Activated CD8-positive, alpha-beta T cell treated with anti-CD3 and anti-CD28 coated beads, Interleukin-2, amount 10 ng/mL, durations not matched to agents 7 days and 5 days (primary cell): ENCODE results near the gene CDKN2B. TPM values are rescaled to one million over a fixed set of nuclear protein-coding genes. Genes with fewer than 3 reads are reported as not detected.

Experiments
- ATAC-seq: fragments of 150-1000 bp; cut with Tn5 transposase; one replicate; pipeline ENCODE4 v1.10.0; 2021; ENCODE audit warnings: moderate library complexity
- CTCF ChIA-PET: fragments of 350-600 bp; sonication (Branson Sonifier 250); formaldehyde crosslinking; loops from one replicate; lab custom pipeline; 2021; ENCODE audit warnings: antibody characterized with exemption; lab: Charles Lee
- POLR2A ChIA-PET: fragments of 350-600 bp; sonication (Branson Sonifier 250); formaldehyde crosslinking; loops from one replicate; lab custom pipeline; 2021; ENCODE audit warnings: antibody characterized with exemption; lab: Charles Lee
- DNase-seq: peaks from one replicate; pipeline ENCODE4 v3.0.0-alpha.2; 2020
- H3K27ac Mint-ChIP-seq: one replicate; pipeline ENCODE4 v1.8.0; 2021; ENCODE audit warnings: mild to moderate bottlenecking, mixed read lengths
- H3K27me3 Mint-ChIP-seq: one replicate; pipeline ENCODE4 v1.8.0; 2021; ENCODE audit warnings: low read depth, mixed read lengths
- H3K36me3 Mint-ChIP-seq: one replicate; pipeline ENCODE4 v1.8.0; 2021; ENCODE audit warnings: low read depth, mixed read lengths
- H3K4me1 Mint-ChIP-seq: one replicate; pipeline ENCODE4 v1.8.0; 2021; ENCODE audit warnings: low read depth, mixed read lengths
- H3K4me3 Mint-ChIP-seq: one replicate; pipeline ENCODE4 v1.8.0; 2021; ENCODE audit warnings: mild to moderate bottlenecking, mixed read lengths
- H3K9me3 Mint-ChIP-seq: one replicate; pipeline ENCODE4 v1.8.0; 2022; ENCODE audit warnings: mixed read lengths; ENCODE audit not compliant: insufficient read depth
- total RNA-seq, 2 experiments: library from RNA; stranded (reverse); gene quantifications; one replicate each; pipeline ENCODE4 v1.2.3, GENCODE V29; 2021

CDKN2B gene
- total RNA-seq, 2 experiments from 2014 or later, result 2.3 to 3.1 TPM

GRCh38 chr9:22005702-22006606 is 3.2 kb downstream of the CDKN2B start:
- H3K9me3 Mint-ChIP-seq, result no peaks in the 10 kb centered on the region
- ATAC-seq (no peak), DNase-seq (no peak)
- peaks cover 62% of the 10 kb centered on the region for H3K27me3 Mint-ChIP-seq
- peak overlapping the region; percentile 25 for H3K4me3 Mint-ChIP-seq
- ChIA-PET POLR2A (no interaction called here), CTCF (interaction anchor here (3.6 to 5.7 kb wide), 2 partner anchors 32 to 194 kb away, joined by 87 to 95 read pairs; no protein-coding TSS in a partner anchor)
- H3K4me1 Mint-ChIP-seq, result peaks cover 37% of the 10 kb centered on the region
- no peak overlapping the region for H3K27ac Mint-ChIP-seq
- H3K36me3 Mint-ChIP-seq, result peaks cover 18% of the 10 kb centered on the region

DNA sequence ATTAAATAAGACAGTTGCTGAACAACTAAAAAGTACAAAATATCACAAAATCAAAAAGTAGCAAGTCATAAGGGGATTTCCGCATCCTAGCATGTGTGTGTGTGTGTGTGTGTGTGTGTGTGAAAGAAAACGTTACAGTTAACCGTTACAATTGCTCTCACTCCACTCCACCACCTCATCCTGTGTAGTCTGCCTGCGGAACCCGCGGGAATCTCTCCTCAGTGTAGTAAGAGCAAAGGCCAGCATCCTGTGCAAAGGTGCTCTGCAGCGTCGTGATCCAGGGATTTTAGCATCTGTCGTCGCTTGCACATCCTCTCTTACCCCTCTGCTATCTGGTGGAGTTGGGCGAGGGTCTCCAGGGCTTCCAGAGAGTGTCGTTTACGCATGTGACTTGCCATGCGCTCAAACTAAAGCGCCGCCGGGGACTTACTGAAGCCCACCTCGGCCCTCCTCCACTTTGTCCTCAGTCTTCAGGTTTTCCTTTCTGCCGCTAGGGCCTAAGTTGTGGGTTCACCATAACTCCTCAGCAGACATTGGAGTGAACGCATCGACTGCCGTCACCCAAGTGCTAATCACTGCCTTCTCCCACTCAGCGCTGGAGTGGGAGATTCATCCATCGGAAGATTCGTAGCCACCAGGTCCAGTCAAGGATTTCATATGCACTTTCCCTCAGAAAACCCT is 3.9 kb downstream of the CDKN2B start:
- peak overlapping the region; percentile 12 for H3K4me3 Mint-ChIP-seq
- no peak overlapping the region for H3K27ac Mint-ChIP-seq
- peaks cover 34% of the 10 kb centered on the region for H3K4me1 Mint-ChIP-seq
- peak; percentile 41 for DNase-seq
- CTCF ChIA-PET, result no interaction called here
- H3K9me3 Mint-ChIP-seq, result no peaks in the 10 kb centered on the region
- peaks cover 18% of the 10 kb centered on the region for H3K36me3 Mint-ChIP-seq
- no peak for ATAC-seq
- POLR2A ChIA-PET, result no interaction called here
- peaks cover 57% of the 10 kb centered on the region for H3K27me3 Mint-ChIP-seq

GRCh38 chr9:22002038-22002437 is 7.1 kb downstream of the CDKN2B start:
- ATAC-seq (no peak), DNase-seq (no peak)
- Mint-ChIP-seq H3K4me3 (no peak overlapping the region), H3K27ac (no peak overlapping the region), H3K4me1 (peaks cover 22% of the 10 kb centered on the region), H3K9me3 (no peaks in the 10 kb centered on the region), H3K27me3 (peaks cover 59% of the 10 kb centered on the region), H3K36me3 (peaks cover 25% of the 10 kb centered on the region)
- POLR2A ChIA-PET, result interaction anchor here (1.5 kb wide), 1 partner anchor 199 kb away, joined by 3 read pairs; no protein-coding TSS in a partner anchor
- CTCF ChIA-PET, result interaction anchor here (0.9 kb wide), 1 partner anchor 189 kb away, joined by 6 read pairs; no protein-coding TSS in a partner anchor

- Mint-ChIP-seq H3K4me3 (no peak overlapping the region), H3K36me3 (peaks cover 28% of the 10 kb centered on the region), H3K27ac (no peak overlapping the region), H3K9me3 (no peaks in the 10 kb centered on the region), H3K4me1 (peaks cover 23% of the 10 kb centered on the region), H3K27me3 (peaks cover 32% of the 10 kb centered on the region)
- POLR2A ChIA-PET, result no interaction called here
- DNase-seq (no peak), ATAC-seq (no peak)
- CTCF ChIA-PET, result interaction anchor here (0.7 to 5.4 kb wide), 3 partner anchors 10 to 122 kb away, joined by 3 to 28 read pairs (median 5); partner anchors contain the start of gene CDKN2B
Measured at GRCh38 chr9:21998026-21998425, 11.1 kb downstream of the CDKN2B start.

GRCh38 chr9:21997480-21997879 is 11.6 kb downstream of the CDKN2B start:
- Mint-ChIP-seq H3K4me3 (no peak overlapping the region), H3K27me3 (peaks cover 32% of the 10 kb centered on the region), H3K4me1 (peaks cover 24% of the 10 kb centered on the region), H3K27ac (no peak overlapping the region), H3K9me3 (no peaks in the 10 kb centered on the region), H3K36me3 (peaks cover 29% of the 10 kb centered on the region)
- ChIA-PET CTCF (interaction anchor here (0.7 to 5.4 kb wide), 3 partner anchors 11 to 123 kb away, joined by 3 to 28 read pairs (median 5); partner anchors contain the start of gene CDKN2B), POLR2A (no interaction called here)
- DNase-seq (no peak), ATAC-seq (no peak)

DNA sequence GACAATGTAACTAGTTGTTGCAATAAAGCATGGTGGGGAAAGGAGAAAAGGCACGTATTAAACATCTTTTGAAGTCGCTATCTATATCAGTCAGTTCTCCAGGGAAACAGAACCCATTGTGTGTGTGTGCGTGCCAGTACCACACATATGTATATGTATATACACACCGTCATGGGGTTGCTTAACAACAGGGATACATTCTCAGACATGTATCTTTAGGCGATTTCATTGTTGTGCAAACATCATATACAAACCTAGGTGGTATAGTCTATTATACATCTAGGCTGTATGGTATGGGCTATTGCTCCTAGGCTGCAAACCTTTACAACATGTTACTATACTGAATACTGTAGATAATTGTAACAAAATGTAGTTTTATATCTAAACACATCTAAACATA is 12.2 kb downstream of the CDKN2B start:
- POLR2A ChIA-PET, result no interaction called here
- H3K9me3 Mint-ChIP-seq, result no peaks in the 10 kb centered on the region
- CTCF ChIA-PET, result interaction anchor here (1.3 to 5.4 kb wide), 4 partner anchors 11 to 184 kb away, joined by 4 to 28 read pairs (median 4); partner anchors contain the start of gene CDKN2B
- peaks cover 24% of the 10 kb centered on the region for H3K4me1 Mint-ChIP-seq
- H3K27me3 Mint-ChIP-seq, result peaks cover 30% of the 10 kb centered on the region
- no peak for DNase-seq
- no peak overlapping the region for H3K27ac Mint-ChIP-seq
- peak overlapping the region; percentile 94 for H3K4me3 Mint-ChIP-seq
- H3K36me3 Mint-ChIP-seq, result peaks cover 29% of the 10 kb centered on the region
- ATAC-seq, result no peak

- ChIA-PET CTCF (interaction anchor here (1.5 to 5.4 kb wide), 3 partner anchors 12 to 183 kb away, joined by 4 to 28 read pairs (median 4); partner anchors contain the start of gene CDKN2B), POLR2A (no interaction called here)
- Mint-ChIP-seq H3K4me1 (peaks cover 26% of the 10 kb centered on the region), H3K36me3 (peaks cover 31% of the 10 kb centered on the region), H3K9me3 (no peaks in the 10 kb centered on the region), H3K27me3 (peaks cover 26% of the 10 kb centered on the region), H3K27ac (peak overlapping the region; percentile 7), H3K4me3 (peak overlapping the region; percentile 94)
- ATAC-seq, result no peak
- no peak for DNase-seq
Measured at GRCh38 chr9:21996438-21996837, 12.7 kb downstream of the CDKN2B start.

- peaks cover 21% of the 10 kb centered on the region for H3K27me3 Mint-ChIP-seq
- peaks cover 29% of the 10 kb centered on the region for H3K4me1 Mint-ChIP-seq
- DNase-seq (peak; percentile 45), ATAC-seq (peak; percentile 11)
- H3K36me3 Mint-ChIP-seq, result peaks cover 36% of the 10 kb centered on the region
- ChIA-PET CTCF (interaction anchor here (1.4 to 5.4 kb wide), 6 partner anchors 12 to 182 kb away, joined by 3 to 40 read pairs (median 4); partner anchors contain the start of gene CDKN2B), POLR2A (interaction anchor here (1.2 to 2.2 kb wide), 2 partner anchors 44 to 84 kb away, joined by 8 to 9 read pairs; no protein-coding TSS in a partner anchor)
- H3K9me3 Mint-ChIP-seq, result no peaks in the 10 kb centered on the region
- peak overlapping the region; percentile 94 for H3K4me3 Mint-ChIP-seq
- H3K27ac Mint-ChIP-seq, result peak overlapping the region; percentile 97
Measured at GRCh38 chr9:21995666-21996398, 13.3 kb downstream of the CDKN2B start.

- CTCF ChIA-PET, result interaction anchor here (1.1 to 5.4 kb wide), 7 partner anchors 13 to 249 kb away, joined by 3 to 40 read pairs (median 5); partner anchors contain the start of gene CDKN2B
- ATAC-seq (peak; percentile 82), DNase-seq (peak; percentile 93)
- POLR2A ChIA-PET, result interaction anchor here (1.0 to 2.2 kb wide), 3 partner anchors 14 to 85 kb away, joined by 3 to 9 read pairs (median 8); no protein-coding TSS in a partner anchor
- no peaks in the 10 kb centered on the region for H3K9me3 Mint-ChIP-seq
- peaks cover 22% of the 10 kb centered on the region for H3K27me3 Mint-ChIP-seq
- H3K4me3 Mint-ChIP-seq, result peak overlapping the region; percentile 94
- peaks cover 42% of the 10 kb centered on the region for H3K36me3 Mint-ChIP-seq
- peaks cover 35% of the 10 kb centered on the region for H3K4me1 Mint-ChIP-seq
- peak overlapping the region; percentile 97 for H3K27ac Mint-ChIP-seq
Measured at GRCh38 chr9:21995006-21995665, 14.0 kb downstream of the CDKN2B start.

- CTCF ChIA-PET, result interaction anchor here (0.6 to 5.4 kb wide), 10 partner anchors 14 to 249 kb away, joined by 3 to 40 read pairs (median 4); partner anchors contain the start of gene CDKN2B
- H3K9me3 Mint-ChIP-seq, result peaks cover 2% of the 10 kb centered on the region
- H3K27ac Mint-ChIP-seq, result peak within 1 kb of the TSS; percentile 97
- ATAC-seq (peak; percentile 57), DNase-seq (peak; percentile 75)
- POLR2A ChIA-PET, result interaction anchor here (0.6 to 2.2 kb wide), 5 partner anchors 9 to 86 kb away, joined by 3 to 9 read pairs (median 4); no protein-coding TSS in a partner anchor
- peaks cover 40% of the 10 kb centered on the region for H3K4me1 Mint-ChIP-seq
- H3K4me3 Mint-ChIP-seq, result peak within 1 kb of the TSS; percentile 94
- H3K36me3 Mint-ChIP-seq, result peaks cover 47% of the 10 kb centered on the region
- peaks cover 24% of the 10 kb centered on the region for H3K27me3 Mint-ChIP-seq
Measured at GRCh38 chr9:21994556-21995005, 14.5 kb downstream of the CDKN2B start, which contains the start of gene CDKN2B-AS1. Gene CDKN2B-AS1, plus strand, starts transcription at chr9:21994791.
